Measurements from ENCODE around the gene SMC5. TPM values are rescaled to one million over a fixed set of nuclear protein-coding genes. Genes with fewer than 3 reads are reported as not detected.

The SMC5 gene
- total RNA-seq, 1 donor: 28.6 TPM

GRCh38 chr9:70255486-70255885, 3.3 kb upstream of the SMC5 start:
- H3K36me3 ChIP-seq (ENCODE audit: insufficient read depth, low read length): peaks cover 4% of the 10 kb centered on the region
- H3K27ac ChIP-seq (ENCODE audit: low read depth, low read length): peak overlapping the region; percentile 99
- H3K79me2 ChIP-seq (ENCODE audit: insufficient read depth, low read length): peaks cover 26% of the 10 kb centered on the region
- TF ChIP-seq CTCF (IDR thresholded peaks at IDR 0.05; ENCODE audit: extremely low read depth, low read depth, low read length): no peak
- peaks cover 2% of the 10 kb centered on the region for H4K20me1 ChIP-seq (ENCODE audit: insufficient read depth, low read length)
- peak; percentile 11 for DNase-seq (ENCODE audit: insufficient read length, low spot score, missing footprints)
- H3K4me3 ChIP-seq (ENCODE audit: insufficient read depth, low read length): peak overlapping the region; percentile 63
- peaks cover 37% of the 10 kb centered on the region for H3K4me1 ChIP-seq (ENCODE audit: insufficient read depth, low read length)
- no peaks in the 10 kb centered on the region for H3K9me3 ChIP-seq (ENCODE audit: low read depth, low read length)
- peak overlapping the region; percentile 39 for H2AFZ ChIP-seq (ENCODE audit: low read length)
- H3K4me2 ChIP-seq (ENCODE audit: insufficient read depth, low read length): peak overlapping the region; percentile 90
- no peaks in the 10 kb centered on the region for H3K27me3 ChIP-seq (ENCODE audit: insufficient read depth, low read length)

GRCh38 chr9:70256123-70256551, 2.6 kb upstream of the SMC5 start:
- peaks cover 32% of the 10 kb centered on the region for H3K79me2 ChIP-seq (ENCODE audit: insufficient read depth, low read length)

GRCh38 chr9:70257502-70257901, 1.3 kb upstream of the SMC5 start:
- H3K9me3 ChIP-seq (ENCODE audit: low read depth, low read length): no peaks in the 10 kb centered on the region
- H3K36me3 ChIP-seq (ENCODE audit: insufficient read depth, low read length): peaks cover 24% of the 10 kb centered on the region
- H3K4me1 ChIP-seq (ENCODE audit: insufficient read depth, low read length): peaks cover 51% of the 10 kb centered on the region
- TF ChIP-seq CTCF (IDR thresholded peaks at IDR 0.05; ENCODE audit: extremely low read depth, low read depth, low read length): no peak
- peaks cover 46% of the 10 kb centered on the region for H3K79me2 ChIP-seq (ENCODE audit: insufficient read depth, low read length)
- peak overlapping the region; percentile 90 for H3K4me2 ChIP-seq (ENCODE audit: insufficient read depth, low read length)
- H4K20me1 ChIP-seq (ENCODE audit: insufficient read depth, low read length): peaks cover 7% of the 10 kb centered on the region
- no peak overlapping the region for H2AFZ ChIP-seq (ENCODE audit: low read length)
- no peaks in the 10 kb centered on the region for H3K27me3 ChIP-seq (ENCODE audit: insufficient read depth, low read length)
- H3K4me3 ChIP-seq (ENCODE audit: insufficient read depth, low read length): peak overlapping the region; percentile 89
- H3K27ac ChIP-seq (ENCODE audit: low read depth, low read length): peak overlapping the region; percentile 99
- no peak for DNase-seq (ENCODE audit: insufficient read length, low spot score, missing footprints)

More at GRCh38 chr9:70256123-70256551, 2.6 kb upstream of the SMC5 start:
- peak; percentile 80 for DNase-seq (ENCODE audit: insufficient read length, low spot score, missing footprints)
- peaks cover 43% of the 10 kb centered on the region for H3K4me1 ChIP-seq (ENCODE audit: insufficient read depth, low read length)
- peak overlapping the region; percentile 63 for H3K4me3 ChIP-seq (ENCODE audit: insufficient read depth, low read length)
- H3K4me2 ChIP-seq (ENCODE audit: insufficient read depth, low read length): peak overlapping the region; percentile 90
- H3K9me3 ChIP-seq (ENCODE audit: low read depth, low read length): no peaks in the 10 kb centered on the region
- H4K20me1 ChIP-seq (ENCODE audit: insufficient read depth, low read length): peaks cover 4% of the 10 kb centered on the region
- peak overlapping the region; percentile 99 for H3K27ac ChIP-seq (ENCODE audit: low read depth, low read length)
- no peaks in the 10 kb centered on the region for H3K27me3 ChIP-seq (ENCODE audit: insufficient read depth, low read length)
- H2AFZ ChIP-seq (ENCODE audit: low read length): peak overlapping the region; percentile 39
- no peak for TF ChIP-seq CTCF (IDR thresholded peaks at IDR 0.05; ENCODE audit: extremely low read depth, low read depth, low read length)
- peaks cover 11% of the 10 kb centered on the region for H3K36me3 ChIP-seq (ENCODE audit: insufficient read depth, low read length)

- no peaks in the 10 kb centered on the region for H3K9me3 ChIP-seq (ENCODE audit: low read depth, low read length)
- peak overlapping the region; percentile 89 for H3K4me3 ChIP-seq (ENCODE audit: insufficient read depth, low read length)
- H2AFZ ChIP-seq (ENCODE audit: low read length): peak overlapping the region; percentile 45
- no peaks in the 10 kb centered on the region for H3K27me3 ChIP-seq (ENCODE audit: insufficient read depth, low read length)
- H3K36me3 ChIP-seq (ENCODE audit: insufficient read depth, low read length): peaks cover 25% of the 10 kb centered on the region
- H3K4me1 ChIP-seq (ENCODE audit: insufficient read depth, low read length): peaks cover 57% of the 10 kb centered on the region
- peak; percentile 69 for DNase-seq (ENCODE audit: insufficient read length, low spot score, missing footprints)
- H3K27ac ChIP-seq (ENCODE audit: low read depth, low read length): peak overlapping the region; percentile 99
- H3K4me2 ChIP-seq (ENCODE audit: insufficient read depth, low read length): peak overlapping the region; percentile 90
- peaks cover 13% of the 10 kb centered on the region for H4K20me1 ChIP-seq (ENCODE audit: insufficient read depth, low read length)
- H3K79me2 ChIP-seq (ENCODE audit: insufficient read depth, low read length): peaks cover 53% of the 10 kb centered on the region
- no peak for TF ChIP-seq CTCF (IDR thresholded peaks at IDR 0.05; ENCODE audit: extremely low read depth, low read depth, low read length)
These were observed 637 bp upstream of the SMC5 start for GRCh38 chr9:70257991-70258691.
